H1 (cell line): ENCODE measurements around the gene STX16. TPM values are rescaled to one million over a fixed set of nuclear protein-coding genes. Genes with fewer than 3 reads are reported as not detected.

Source experiments
- CTCF ChIA-PET: fragments of 300-600 bp; sonication (Branson Sonifier 250); formaldehyde crosslinking; loops from one replicate; lab custom pipeline; 2021; ENCODE audit not compliant: partially characterized antibody; lab: Charles Lee
- POLR2A ChIA-PET: fragments of 300-600 bp; sonication (Branson Sonifier 250); formaldehyde crosslinking; loops from one replicate; lab custom pipeline; 2021; ENCODE audit warnings: inconsistent platforms; ENCODE audit not compliant: partially characterized antibody; lab: Charles Lee
- DNase-seq, 2 experiments: peaks; one replicate each; pipeline versions ENCODE4 v3.0.0 to v3.0.0-alpha.2; 2010 to 2022; ENCODE audit warnings: low spot score in 2 of 2, low read depth in 1 of 2, mixed read lengths in 1 of 2
- FAIRE-seq: peaks from 2 replicates; lab custom pipeline; 2011; peaks lifted over from hg19 to GRCh38; lab: Jason Lieb, UNC
- H2AFZ ChIP-seq: 2 replicates; pipeline ENCODE4 v1.8.1; 2012; ENCODE audit warnings: low read length, inconsistent platforms
- H2AK5ac ChIP-seq: 2 replicates; pipeline ENCODE4 v1.6.1; 2013; ENCODE audit warnings: low read depth, low read length
- H2BK120ac ChIP-seq: replicated peaks from 2 replicates; pipeline ENCODE3; 2013; ENCODE audit warnings: low read depth, low read length, inconsistent platforms
- H2BK12ac ChIP-seq: 2 replicates; pipeline ENCODE4 v1.6.1; 2013; ENCODE audit warnings: low read depth, low read length
- H2BK15ac ChIP-seq: 2 replicates; pipeline ENCODE4 v1.6.1; 2013; ENCODE audit warnings: low read length
- H2BK20ac ChIP-seq: 2 replicates; pipeline ENCODE4 v1.6.1; 2013; ENCODE audit warnings: low read length
- H2BK5ac ChIP-seq: 2 replicates; pipeline ENCODE4 v1.6.1; 2013; ENCODE audit warnings: low read depth, low read length
- H3K14ac ChIP-seq: 2 replicates; pipeline ENCODE4 v1.6.1; 2013; ENCODE audit warnings: inconsistent platforms; ENCODE audit not compliant: insufficient read length
- H3K18ac ChIP-seq: 2 replicates; pipeline ENCODE4 v1.6.1; 2013; ENCODE audit warnings: low read length; ENCODE audit errors: extremely low read depth
- H3K23ac ChIP-seq: 2 replicates; pipeline ENCODE4 v1.6.1; 2013; ENCODE audit warnings: inconsistent platforms; ENCODE audit not compliant: insufficient read length
- H3K23me2 ChIP-seq: 2 replicates; pipeline ENCODE4 v1.6.1; 2013; ENCODE audit warnings: low read depth, low read length
- H3K27ac ChIP-seq: 2 replicates; pipeline ENCODE4 v1.6.1; 2011; ENCODE audit warnings: low read depth, low read length, inconsistent platforms
- H3K27me3 ChIP-seq, 4 experiments: replicated peaks in 1 of 4; 1 replicate in 1 of 4; 2 replicates in 3 of 4; pipeline versions ENCODE4 v1.6.1 to v1.8.1; 2011 to 2013; ENCODE audit warnings: low read length in 3 of 4, mild to moderate bottlenecking in 3 of 4, inconsistent platforms in 2 of 4, mixed read lengths in 2 of 4, moderate library complexity in 1 of 4; ENCODE audit not compliant: control insufficient read depth in 3 of 4, insufficient read depth in 3 of 4; ENCODE audit errors: extremely low read depth in 1 of 4
- H3K36me3 ChIP-seq, 4 experiments: 2 replicates each; pipeline versions ENCODE4 v1.6.1 to v1.8.1; 2011 to 2013; ENCODE audit warnings: mild to moderate bottlenecking in 4 of 4, low read length in 3 of 4, moderate library complexity in 2 of 4, control low read depth in 1 of 4, inconsistent platforms in 1 of 4; ENCODE audit not compliant: insufficient read depth in 4 of 4, control insufficient read depth in 2 of 4
- H3K4ac ChIP-seq: replicated peaks from 2 replicates; pipeline ENCODE3; 2013; ENCODE audit warnings: low read length, low read depth, mixed read lengths, inconsistent platforms; ENCODE audit not compliant: insufficient read length
- H3K4me1 ChIP-seq, 4 experiments: replicated peaks in 1 of 4; 1 replicate in 1 of 4; 2 replicates in 3 of 4; pipeline versions ENCODE4 v1.6.1 to v1.8.1; 2011 to 2013; ENCODE audit warnings: low read length in 3 of 4, inconsistent platforms in 2 of 4, mixed read lengths in 1 of 4; ENCODE audit not compliant: insufficient read depth in 4 of 4, control insufficient read depth in 3 of 4
- H3K4me2 ChIP-seq, 2 experiments: 2 replicates each; pipeline versions ENCODE4 v1.6.1 to v1.8.1; 2011 to 2013; ENCODE audit warnings: low read depth in 2 of 2, low read length in 2 of 2, control low read depth in 1 of 2, inconsistent platforms in 1 of 2, mild to moderate bottlenecking in 1 of 2; ENCODE audit not compliant: insufficient read depth in 1 of 2
- H3K4me3 ChIP-seq, 4 experiments: fragments of 200-600, 300-600 bp in 1 of 4; sonication (generic), shearing (Covaris generic), sonication (Bioruptor Twin) in 1 of 4; 2 replicates each; pipeline versions ENCODE4 v1.5.1 to v1.8.1; 2011 to 2016; ENCODE audit warnings: low read length in 4 of 4, low read depth in 3 of 4, control low read depth in 2 of 4, inconsistent platforms in 2 of 4, mild to moderate bottlenecking in 2 of 4, mixed read lengths in 1 of 4, moderate library complexity in 1 of 4; ENCODE audit not compliant: insufficient read depth in 2 of 4; ENCODE audit errors: extremely low read depth in 1 of 4
- H3K56ac ChIP-seq: replicated peaks from 2 replicates; pipeline ENCODE3; 2013; ENCODE audit warnings: low read depth, mild to moderate bottlenecking, mixed read lengths, low read length, inconsistent platforms; ENCODE audit not compliant: insufficient read length
- H3K79me1 ChIP-seq: 2 replicates; pipeline ENCODE4 v1.6.1; 2013; ENCODE audit warnings: low read depth, low read length, control low read depth
- H3K79me2 ChIP-seq, 2 experiments: 2 replicates each; pipeline versions ENCODE4 v1.6.1 to v1.8.1; 2012 to 2013; ENCODE audit warnings: low read length in 2 of 2, mild to moderate bottlenecking in 2 of 2, inconsistent platforms in 1 of 2; ENCODE audit not compliant: insufficient read depth in 2 of 2, control insufficient read depth in 1 of 2
- H3K9ac ChIP-seq, 4 experiments: replicated peaks in 1 of 4; 1 replicate in 1 of 4; 2 replicates in 3 of 4; pipeline versions ENCODE4 v1.6.1 to v1.8.1; 2011 to 2013; ENCODE audit warnings: low read depth in 3 of 4, low read length in 3 of 4, control low read depth in 2 of 4, mild to moderate bottlenecking in 2 of 4, moderate library complexity in 2 of 4, inconsistent platforms in 1 of 4; ENCODE audit errors: extremely low read depth in 1 of 4
- H3K9me3 ChIP-seq, 2 experiments: 2 replicates each; pipeline versions ENCODE4 v1.6.1 to v1.8.1; 2012 to 2013; ENCODE audit warnings: mild to moderate bottlenecking in 2 of 2, moderate library complexity in 2 of 2, control low read depth in 1 of 2, inconsistent platforms in 1 of 2, low read depth in 1 of 2, low read length in 1 of 2, mixed read lengths in 1 of 2; ENCODE audit not compliant: insufficient read depth in 2 of 2
- H4K20me1 ChIP-seq, 2 experiments: replicated peaks in 1 of 2; 2 replicates each; pipeline versions ENCODE3 to v1.8.1; 2011 to 2013; ENCODE audit warnings: inconsistent platforms in 2 of 2, low read length in 2 of 2, mild to moderate bottlenecking in 1 of 2; ENCODE audit not compliant: insufficient read depth in 2 of 2, control insufficient read depth in 1 of 2
- H4K5ac ChIP-seq: 2 replicates; pipeline ENCODE4 v1.6.1; 2013; ENCODE audit warnings: low read length, low read depth, mixed read lengths, inconsistent platforms; ENCODE audit not compliant: insufficient read length
- H4K8ac ChIP-seq: 2 replicates; pipeline ENCODE4 v1.8.0; 2013; ENCODE audit warnings: mild to moderate bottlenecking, moderate library complexity, low read length, inconsistent platforms; ENCODE audit not compliant: insufficient read depth; ENCODE audit errors: extremely low read depth
- H4K91ac ChIP-seq: replicated peaks from 2 replicates; pipeline ENCODE3; 2013; ENCODE audit warnings: low read length, mixed read lengths, inconsistent platforms; ENCODE audit not compliant: insufficient read length
- POLR2AphosphoS5 ChIP-seq: IDR thresholded peaks from 2 replicates; pipeline ENCODE4 v1.6.1; 2011; ENCODE audit warnings: low read depth, low read length
- SIX5 ChIP-seq: IDR thresholded peaks from 2 replicates; pipeline ENCODE4 v1.6.1; 2011; ENCODE audit warnings: mild to moderate bottlenecking, low read depth, low read length
- SP4 ChIP-seq: IDR thresholded peaks from 2 replicates; pipeline ENCODE4 v1.6.1; 2012; ENCODE audit warnings: low read length, inconsistent platforms
- YY1 ChIP-seq: IDR thresholded peaks from 2 replicates; pipeline ENCODE4 v1.6.1; 2011; ENCODE audit warnings: low read depth, mild to moderate bottlenecking, low read length
- WGBS, 2 experiments: shearing (Covaris generic) in 1 of 2; methylation state at CpG; one replicate each; pipeline versions ENCODE4 v1.1.6 to v1.1.7; 2013 to 2015; ENCODE audit warnings: low lambda C conversion rate in 2 of 2, mixed read lengths in 2 of 2, inconsistent platforms in 1 of 2, low coverage in 1 of 2, missing lambda C conversion rate in 1 of 2; ENCODE audit not compliant: insufficient replicate concordance in 2 of 2, insufficient coverage in 1 of 2, insufficient read length in 1 of 2; ENCODE audit errors: extremely low coverage in 1 of 2, missing lambda C conversion rate in 1 of 2; 5-methylcytosine and 5-hydroxymethylcytosine counted together
- polyA plus RNA-seq, 7 experiments: library from polyadenylated mRNA; depleted of rRNA in 3 of 7; stranded (reverse) in 5 of 7; unstranded in 2 of 7; fragments of >200 nt in 5 of 7; fragments of 200-250 nt in 2 of 7; gene quantifications; 1 replicate in 5 of 7; 2 replicates in 1 of 7; 4 replicates in 1 of 7; pipeline versions ENCODE4 v1.2.1 to v1.2.3, GENCODE V29; 2011 to 2013; ENCODE audit warnings: missing spikeins in 2 of 7, mixed read lengths in 2 of 7
- total RNA-seq: library from RNA; stranded (reverse); fragmentation: NEBNext Ultra II Directional; extraction: Animal tissue kit (Norgen Biotek cat#: 25700); gene quantifications from 2 replicates; pipeline ENCODE4 v1.2.1, GENCODE V29; 2021

Gene STX16
- total and polyA plus RNA-seq, 2 of the 8 experiments (the other 6 are each of a cell fraction or from before 2014, with no cell fraction given), result 45.2 to 61.6 TPM

DNA sequence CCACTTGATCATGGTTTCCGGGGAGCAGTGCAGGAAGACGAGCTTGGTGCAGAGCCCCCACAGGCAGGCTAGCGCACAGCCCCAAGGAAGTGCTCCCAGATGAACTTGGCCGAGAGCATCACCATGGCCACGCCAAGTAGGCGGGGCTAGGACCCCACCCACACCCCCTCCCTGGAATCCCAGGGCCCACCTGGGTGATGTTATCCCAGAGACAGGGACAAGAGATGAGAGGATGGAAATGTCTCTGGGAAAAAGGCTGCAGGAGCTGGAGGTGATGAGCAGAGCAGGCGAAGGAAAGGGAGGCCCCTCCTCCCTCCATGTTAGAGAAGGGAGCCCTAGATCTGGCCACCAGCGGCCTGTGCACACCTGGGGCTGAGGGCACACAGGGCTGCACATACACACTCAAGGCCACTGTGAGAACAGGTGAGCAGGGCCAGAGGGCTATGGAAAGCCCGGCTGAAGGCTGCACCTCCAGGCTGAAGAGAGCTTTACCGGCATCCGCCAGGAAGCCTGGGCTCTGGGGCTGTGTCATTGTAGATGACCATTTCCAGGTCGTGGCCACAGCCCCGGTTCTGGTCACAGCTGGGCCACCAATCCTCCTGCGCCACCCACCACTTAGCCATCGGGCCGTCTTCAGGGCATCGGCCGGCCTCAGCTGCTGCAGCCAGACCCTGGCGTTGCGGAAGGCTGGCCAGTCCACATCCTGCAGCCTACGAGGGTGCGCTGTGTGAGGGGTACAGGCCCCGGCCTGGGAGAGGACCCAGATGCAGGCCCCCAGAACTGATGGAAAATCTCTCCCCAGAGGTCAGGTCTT is 66.4 kb downstream of the STX16 start:
- Histone ChIP-seq H4K91ac (no peak overlapping the region), H2BK15ac (no peak overlapping the region; the same call in 1 of the 2 replicates), H3K27me3 (no peaks in the 10 kb centered on the region), H4K8ac (peak overlapping the region; percentile 37; the same call in 1 of the 2 replicates), H3K4me1 (peaks cover 0 to 4% (median 0%) of the 10 kb centered on the region in 4 experiments; a peak in 2 of 7 replicates), H3K18ac (no peak overlapping the region), H3K23me2 (no peaks in the 10 kb centered on the region), H3K4me2 (no peak overlapping the region), H2BK12ac (no peak overlapping the region), H3K23ac (no peak overlapping the region), H2BK120ac (no peak overlapping the region), H3K4me3 (no peak overlapping the region), H2BK5ac (no peak overlapping the region; the same call in 1 of the 2 replicates), H3K9ac (no peak overlapping the region), H4K20me1 (no peaks in the 10 kb centered on the region), H3K27ac (no peak overlapping the region), H2AFZ (no peak overlapping the region), H2BK20ac (no peak overlapping the region), H3K4ac (no peak overlapping the region), H3K79me2 (no peaks in the 10 kb centered on the region), H3K79me1 (no peaks in the 10 kb centered on the region; the same call in 1 of the 2 replicates), H2AK5ac (peak overlapping the region; percentile 65; the same call in 1 of the 2 replicates), H3K36me3 (no peaks in the 10 kb centered on the region), H3K9me3 (no peaks in the 10 kb centered on the region), H4K5ac (no peak overlapping the region), H3K56ac (no peak overlapping the region), H3K14ac (no peak overlapping the region)
- ChIA-PET CTCF (interaction anchor here (0.7 to 1.4 kb wide), 5 partner anchors 11 to 132 kb away, joined by 3 to 5 read pairs (median 3); no protein-coding TSS in a partner anchor), POLR2A (interaction anchor here (0.7 to 10.9 kb wide), 7 partner anchors 16 to 122 kb away, joined by 3 to 188 read pairs (median 5); partner anchors contain the start of gene STX16)
- DNase-seq, result peak in 1 of 2 experiments; percentile 46
- 92% methylated on average over 17 of the region's 23 CpGs; no CpG with 5 or more reads in 1 of the 2 experiments for WGBS, 2 experiments
- no peak for FAIRE-seq
- no peak for TF ChIP-seq YY1
- peak; percentile 17; the same call in 1 of the 2 replicates for TF ChIP-seq POLR2AphosphoS5
- no peak for TF ChIP-seq SP4
- TF ChIP-seq SIX5, result no peak
